KMS-11 (cell line): ENCODE measurements around the gene HSF5.

Source experiments
- H2AFZ ChIP-seq: fragments of 200-600 bp; sonication (generic); 2 replicates; pipeline ENCODE4 v1.6.1; 2016; ENCODE audit warnings: antibody characterized with exemption, mixed run types, low read depth
- H3K27ac ChIP-seq: fragments of 200-600 bp; sonication (generic); 2 replicates; pipeline ENCODE4 v1.6.1; 2016; ENCODE audit warnings: mild to moderate bottlenecking, mixed run types
- H3K27me3 ChIP-seq: fragments of 200-600 bp; sonication (generic); 2 replicates; pipeline ENCODE4 v1.6.1; 2017; ENCODE audit warnings: mild to moderate bottlenecking, low read depth, mixed run types, moderate library complexity; ENCODE audit not compliant: insufficient read depth
- H3K36me3 ChIP-seq: fragments of 200-600 bp; sonication (generic); 2 replicates; pipeline ENCODE4 v1.6.1; 2017; ENCODE audit warnings: mild to moderate bottlenecking, mixed run types; ENCODE audit not compliant: insufficient read depth
- H3K4me1 ChIP-seq: fragments of 200-600 bp; sonication (generic); 2 replicates; pipeline ENCODE4 v1.6.1; 2016; ENCODE audit warnings: mild to moderate bottlenecking, low read depth, mixed run types; ENCODE audit not compliant: poor library complexity, severe bottlenecking
- H3K4me2 ChIP-seq: fragments of 200-600 bp; sonication (generic); 2 replicates; pipeline ENCODE4 v1.7.0; 2016; ENCODE audit warnings: mild to moderate bottlenecking, mixed run types
- H3K4me3 ChIP-seq: fragments of 200-600 bp; sonication (generic); IDR thresholded peaks from 2 replicates; pipeline ENCODE4 v1.6.1; 2017; ENCODE audit warnings: low read depth, low read length, mixed read lengths; ENCODE audit not compliant: insufficient read depth
- H3K79me2 ChIP-seq: fragments of 200-600 bp; sonication (generic); 2 replicates; pipeline ENCODE4 v1.6.1; 2016; ENCODE audit warnings: low read depth, mixed run types; ENCODE audit not compliant: insufficient read depth
- H3K9ac ChIP-seq: fragments of 200-600 bp; sonication (generic); 2 replicates; pipeline ENCODE4 v1.6.1; 2016; ENCODE audit warnings: mild to moderate bottlenecking, mixed run types
- H4K20me1 ChIP-seq: fragments of 200-600 bp; sonication (generic); 2 replicates; pipeline ENCODE4 v1.6.1; 2016; ENCODE audit warnings: mild to moderate bottlenecking, mixed run types; ENCODE audit not compliant: insufficient read depth
- TF ChIP-seq, protein P1 (sequence below): fragments of 200-600 bp; sonication (generic); conservative IDR thresholded peaks from 2 replicates; pipeline ENCODE4 v1.6.1; 2017; ENCODE audit warnings: low read depth, mild to moderate bottlenecking, antibody characterized with exemption, low read length, moderate library complexity, mixed read lengths

HSF5 gene

GRCh38 chr17:58487589-58488427, at the start of gene HSF5:
Gene HSF5 (minus strand): TSS chr17:58488408. CDS start chr17:58488274, 134 bp downstream.
- Histone ChIP-seq H2AFZ (no peak within 1 kb of the TSS), H3K36me3 (no peaks in the 10 kb centered on the region; the same call in 1 of the 2 replicates), H4K20me1 (no peaks in the 10 kb centered on the region), H3K4me2 (no peak within 1 kb of the TSS), H3K79me2 (no peaks in the 10 kb centered on the region), H3K9ac (no peak within 1 kb of the TSS), H3K4me3 (no peak within 1 kb of the TSS), H3K27ac (no peak within 1 kb of the TSS), H3K4me1 (no peaks in the 10 kb centered on the region), H3K27me3 (no peaks in the 10 kb centered on the region)
- TF ChIP-seq, protein P1, sequence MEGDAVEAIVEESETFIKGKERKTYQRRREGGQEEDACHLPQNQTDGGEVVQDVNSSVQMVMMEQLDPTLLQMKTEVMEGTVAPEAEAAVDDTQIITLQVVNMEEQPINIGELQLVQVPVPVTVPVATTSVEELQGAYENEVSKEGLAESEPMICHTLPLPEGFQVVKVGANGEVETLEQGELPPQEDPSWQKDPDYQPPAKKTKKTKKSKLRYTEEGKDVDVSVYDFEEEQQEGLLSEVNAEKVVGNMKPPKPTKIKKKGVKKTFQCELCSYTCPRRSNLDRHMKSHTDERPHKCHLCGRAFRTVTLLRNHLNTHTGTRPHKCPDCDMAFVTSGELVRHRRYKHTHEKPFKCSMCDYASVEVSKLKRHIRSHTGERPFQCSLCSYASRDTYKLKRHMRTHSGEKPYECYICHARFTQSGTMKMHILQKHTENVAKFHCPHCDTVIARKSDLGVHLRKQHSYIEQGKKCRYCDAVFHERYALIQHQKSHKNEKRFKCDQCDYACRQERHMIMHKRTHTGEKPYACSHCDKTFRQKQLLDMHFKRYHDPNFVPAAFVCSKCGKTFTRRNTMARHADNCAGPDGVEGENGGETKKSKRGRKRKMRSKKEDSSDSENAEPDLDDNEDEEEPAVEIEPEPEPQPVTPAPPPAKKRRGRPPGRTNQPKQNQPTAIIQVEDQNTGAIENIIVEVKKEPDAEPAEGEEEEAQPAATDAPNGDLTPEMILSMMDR: no peak

GRCh38 chr17:58537266-58537665, 49.1 kb upstream of the HSF5 start:
- no peaks in the 10 kb centered on the region for H4K20me1 ChIP-seq
- H3K9ac ChIP-seq: no peak overlapping the region
- no peak overlapping the region for H3K4me2 ChIP-seq
- no peak overlapping the region for H3K27ac ChIP-seq
- no peak overlapping the region for H3K4me3 ChIP-seq
- peaks cover 4% of the 10 kb centered on the region for H3K4me1 ChIP-seq
- no peak overlapping the region for H2AFZ ChIP-seq
- no peaks in the 10 kb centered on the region for H3K79me2 ChIP-seq
- TF ChIP-seq, protein P1: no peak
- no peaks in the 10 kb centered on the region for H3K36me3 ChIP-seq
- 0 out of 2 replicates have a peak, but pooled peaks cover 7% of the 10 kb centered on the region for H3K27me3 ChIP-seq

GRCh38 chr17:58536542-58536941, 48.3 kb upstream of the HSF5 start:
- Histone ChIP-seq H3K4me1 (peaks cover 6% of the 10 kb centered on the region), H3K4me3 (no peak overlapping the region), H3K36me3 (no peaks in the 10 kb centered on the region), H3K79me2 (no peaks in the 10 kb centered on the region), H3K9ac (no peak overlapping the region), H3K27me3 (0 out of 2 replicates have a peak, but pooled peaks cover 9% of the 10 kb centered on the region), H3K27ac (no peak overlapping the region), H4K20me1 (no peaks in the 10 kb centered on the region), H2AFZ (no peak overlapping the region), H3K4me2 (no peak overlapping the region)
- TF ChIP-seq, protein P1: no peak

DNA sequence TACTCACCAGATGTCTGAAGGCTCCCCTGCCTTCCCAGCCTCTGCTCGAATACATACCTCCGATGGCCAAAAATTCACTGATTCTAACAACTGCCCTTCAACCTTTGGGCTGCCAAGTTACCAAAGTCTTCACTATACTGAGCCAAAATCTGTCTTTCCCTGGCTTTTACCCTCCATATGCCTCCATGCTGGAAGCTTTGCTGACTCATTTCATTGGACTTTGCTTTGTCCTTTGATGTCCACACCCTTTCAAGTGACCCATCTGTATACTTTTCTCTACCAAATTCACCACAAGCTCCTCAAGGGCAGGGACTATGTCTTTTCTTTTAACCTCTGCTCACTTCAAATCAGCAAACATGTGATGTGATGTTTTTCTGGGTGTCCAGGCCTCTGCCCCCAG, 47.2 kb upstream of the HSF5 start:
- Histone ChIP-seq H2AFZ (no peak overlapping the region), H3K27me3 (0 out of 2 replicates have a peak, but pooled peaks cover 9% of the 10 kb centered on the region), H3K9ac (no peak overlapping the region), H3K36me3 (no peaks in the 10 kb centered on the region), H3K79me2 (no peaks in the 10 kb centered on the region), H4K20me1 (no peaks in the 10 kb centered on the region), H3K27ac (no peak overlapping the region), H3K4me2 (no peak overlapping the region), H3K4me1 (peaks cover 6% of the 10 kb centered on the region), H3K4me3 (no peak overlapping the region)
- TF ChIP-seq, protein P1: no peak
